ENCODE measurements around the gene STK38L. TPM values are rescaled to one million over a fixed set of nuclear protein-coding genes. Genes with fewer than 3 reads are reported as not detected.

STK38L gene
- total RNA-seq, 1 donor from 2014 or later, result 86.7 TPM

GRCh38 chr12:27345376-27345775, 101.3 kb downstream of the STK38L start:
- DNase-seq (ENCODE audit: low spot score), result no peak

DNA sequence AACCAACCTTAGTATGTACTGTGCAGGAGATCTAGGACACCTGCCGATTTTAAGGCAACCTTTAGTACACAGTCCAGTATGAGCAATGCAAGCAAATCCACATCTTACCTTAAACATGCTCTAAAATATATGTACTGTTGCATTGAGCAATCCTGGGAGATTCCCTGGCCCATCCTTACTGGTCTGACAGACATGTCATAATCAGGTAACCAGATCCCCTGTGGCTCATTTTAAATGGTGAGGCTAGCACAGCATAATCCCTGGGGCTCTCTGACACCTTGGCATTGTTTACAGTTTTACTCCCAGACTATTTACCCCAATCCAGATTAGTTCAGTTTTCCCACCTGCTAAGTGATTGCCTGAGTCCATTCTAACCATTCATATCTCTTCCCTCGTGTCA, 103.7 kb downstream of the STK38L start:
- DNase-seq (ENCODE audit: low spot score), result no peak

GRCh38 chr12:27351476-27351875, 107.4 kb downstream of the STK38L start:
- no peak for DNase-seq (ENCODE audit: low spot score)

DNA sequence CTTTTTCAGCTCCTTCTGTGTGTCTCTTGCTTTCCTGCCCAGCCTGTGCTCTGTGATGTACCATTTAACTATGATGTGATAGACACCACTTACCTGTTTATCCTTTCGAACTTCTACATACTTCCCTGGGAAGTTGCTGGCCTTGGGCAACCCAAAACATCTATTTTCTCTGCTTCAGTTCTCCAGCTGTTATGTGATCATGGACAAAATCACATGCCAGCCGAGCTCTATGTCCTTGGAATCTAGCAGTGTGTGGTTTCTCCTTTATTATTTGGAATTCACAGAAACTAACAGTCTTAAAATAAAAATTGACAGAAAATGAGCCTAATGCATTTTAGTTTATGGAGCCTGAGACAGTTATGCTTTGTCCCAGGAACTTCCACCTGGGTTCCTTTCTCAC, 111.4 kb downstream of the STK38L start:
- no peak for DNase-seq (ENCODE audit: low spot score)

GRCh38 chr12:27355979-27356378, 111.9 kb downstream of the STK38L start:
- DNase-seq (ENCODE audit: low spot score), result no peak

GRCh38 chr12:27359578-27360340, 115.7 kb downstream of the STK38L start:
- no peak for DNase-seq (ENCODE audit: low spot score)

- DNase-seq (ENCODE audit: low spot score), result no peak
Measured at GRCh38 chr12:27361372-27361771, 117.3 kb downstream of the STK38L start.

GRCh38 chr12:27366621-27367020, 122.5 kb downstream of the STK38L start:
- no peak for DNase-seq (ENCODE audit: low spot score)

- DNase-seq (ENCODE audit: low spot score), result no peak
Measured at GRCh38 chr12:27367078-27367477, 123.0 kb downstream of the STK38L start.

Other genes starting within 250 kb of the STK38L start
- 82.8 TPM for gene TM7SF3, start 229.9 kb upstream of the STK38L start, total RNA-seq
- gene MED21, start 221.7 kb upstream of the STK38L start, total RNA-seq, result 59.0 TPM
- gene C12orf71, start 161.7 kb upstream of the STK38L start, total RNA-seq, result not detected
- gene BMAL2, start 88.5 kb downstream of the STK38L start, total RNA-seq, result 8.2 TPM
- gene SMCO2, start 202.4 kb downstream of the STK38L start, total RNA-seq, result not detected